SHP77 (cell line): Measurements from ENCODE around the gene PDLIM5.
"Not testable (repeated sequence)": the region's sequence is repeated elsewhere in the genome, so short reads cannot be mapped to it uniquely, and the experiment has no call there.

Experiments used
- DNase-seq, 2 experiments: peaks; one replicate each; lab custom pipeline; 2025; lab: John Stamatoyannopoulos, UW

The PDLIM5 gene, protein sequence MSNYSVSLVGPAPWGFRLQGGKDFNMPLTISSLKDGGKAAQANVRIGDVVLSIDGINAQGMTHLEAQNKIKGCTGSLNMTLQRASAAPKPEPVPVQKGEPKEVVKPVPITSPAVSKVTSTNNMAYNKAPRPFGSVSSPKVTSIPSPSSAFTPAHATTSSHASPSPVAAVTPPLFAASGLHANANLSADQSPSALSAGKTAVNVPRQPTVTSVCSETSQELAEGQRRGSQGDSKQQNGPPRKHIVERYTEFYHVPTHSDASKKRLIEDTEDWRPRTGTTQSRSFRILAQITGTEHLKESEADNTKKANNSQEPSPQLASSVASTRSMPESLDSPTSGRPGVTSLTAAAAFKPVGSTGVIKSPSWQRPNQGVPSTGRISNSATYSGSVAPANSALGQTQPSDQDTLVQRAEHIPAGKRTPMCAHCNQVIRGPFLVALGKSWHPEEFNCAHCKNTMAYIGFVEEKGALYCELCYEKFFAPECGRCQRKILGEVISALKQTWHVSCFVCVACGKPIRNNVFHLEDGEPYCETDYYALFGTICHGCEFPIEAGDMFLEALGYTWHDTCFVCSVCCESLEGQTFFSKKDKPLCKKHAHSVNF

DNA sequence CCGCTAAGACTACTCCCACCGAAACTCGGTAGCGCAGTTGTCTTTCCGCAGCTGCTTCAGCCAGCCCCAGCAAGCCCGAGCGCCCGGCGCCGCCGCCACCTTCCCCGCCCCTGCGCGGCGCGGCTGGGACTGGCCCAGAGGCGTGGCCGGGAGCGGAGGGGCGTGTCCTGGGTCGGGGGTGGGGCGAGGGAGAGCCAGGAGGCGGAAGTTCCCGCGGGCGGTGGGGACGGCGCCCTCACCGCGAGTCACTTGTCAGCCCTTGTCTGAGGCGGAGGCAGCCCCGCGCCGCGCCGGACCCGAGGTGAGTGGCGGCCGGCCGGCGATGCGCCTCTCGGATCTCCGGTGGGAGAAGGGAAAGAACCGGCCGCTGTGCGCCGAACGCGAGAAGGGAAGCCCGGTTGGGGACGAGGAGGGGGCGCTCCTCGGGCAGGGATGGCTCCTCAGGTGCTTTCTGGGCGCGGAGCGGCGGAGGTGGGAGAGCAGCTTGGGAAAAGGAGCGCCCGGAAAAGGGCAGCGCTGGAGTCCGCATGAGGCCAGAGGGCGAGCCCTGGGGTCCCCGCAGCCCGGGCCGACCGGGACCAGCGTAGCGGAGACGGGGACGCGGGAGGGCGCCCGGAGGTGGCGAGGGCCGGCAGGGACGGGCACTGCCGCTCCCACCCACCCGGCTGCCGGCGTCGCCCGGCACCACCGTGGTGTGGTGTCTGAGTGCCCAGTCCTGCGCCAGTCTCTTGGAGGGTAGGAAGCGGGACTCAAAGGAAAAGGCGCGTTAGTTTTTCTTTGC, at the start of gene PDLIM5:
Gene PDLIM5 (plus strand): TSS at position 248 of the 781 bp plus-strand sequence. CDS start 3,347 bp downstream, outside the sequence.
- peak; percentile 56 to 69 for DNase-seq

DNA sequence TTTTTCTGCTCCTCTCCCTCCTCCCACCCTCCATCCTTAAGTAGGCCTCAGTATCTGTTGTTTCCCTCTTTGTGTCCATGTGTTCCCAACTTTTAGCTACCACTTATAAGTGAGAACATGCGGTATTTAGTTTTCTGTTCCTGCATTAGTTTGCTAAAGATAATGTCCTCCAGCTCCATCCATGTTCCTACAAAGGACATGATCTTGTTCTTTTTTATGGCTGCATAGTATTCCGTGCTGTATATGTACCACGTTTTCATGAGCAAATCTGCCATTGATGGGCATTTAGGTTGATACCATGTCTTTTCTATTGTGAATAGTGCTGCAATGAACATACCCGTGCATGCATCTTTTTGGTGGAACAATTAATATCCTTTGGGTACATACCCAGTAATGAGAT, 49.3 kb upstream of the PDLIM5 start:
- not testable (repeated sequence) for DNase-seq

- DNase-seq, result no peak
Observed at GRCh38 chr4:94403751-94404150, 48.0 kb upstream of the PDLIM5 start.

- peak; percentile 22 to 24 for DNase-seq
Observed at GRCh38 chr4:94406668-94407437, 44.9 kb upstream of the PDLIM5 start.

DNA sequence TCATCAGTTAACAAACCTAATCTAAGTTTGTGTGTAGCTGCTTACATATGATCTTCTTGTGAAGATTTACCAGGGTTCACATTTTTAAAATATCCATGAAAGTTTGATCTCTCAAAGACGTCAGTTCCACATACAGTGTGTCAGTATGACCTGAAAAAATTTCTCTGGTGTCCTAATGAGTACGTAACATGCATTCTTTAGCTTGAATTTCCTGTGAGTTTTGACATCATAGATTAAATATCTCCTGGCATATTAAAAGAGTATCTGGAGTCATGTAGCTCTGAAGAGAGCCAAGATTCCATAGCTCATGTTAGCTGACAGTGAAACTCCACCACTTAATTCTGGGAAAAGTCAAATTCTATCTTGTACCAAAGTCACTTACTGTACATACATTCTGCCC, 43.9 kb upstream of the PDLIM5 start:
- DNase-seq, result no peak

- DNase-seq, result no peak
Observed at GRCh38 chr4:94408549-94409374, 43.0 kb upstream of the PDLIM5 start.

DNA sequence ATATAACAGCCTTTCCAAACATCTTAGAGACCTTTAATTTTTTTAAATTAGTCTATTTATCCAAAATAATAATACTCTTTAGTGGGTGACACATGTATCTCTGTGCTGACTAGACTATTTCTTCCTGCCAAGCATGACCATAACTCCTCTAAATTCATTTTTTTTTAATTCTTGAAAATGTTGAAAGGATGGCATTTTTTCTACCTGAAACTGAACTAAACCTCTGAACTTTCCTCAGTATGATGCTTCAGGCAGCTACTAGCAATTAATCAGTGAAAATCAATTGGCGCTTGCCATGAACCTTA, 42.4 kb upstream of the PDLIM5 start:
- DNase-seq, result no peak

GRCh38 chr4:94409962-94410361, 41.8 kb upstream of the PDLIM5 start:
- DNase-seq, result no peak

DNA sequence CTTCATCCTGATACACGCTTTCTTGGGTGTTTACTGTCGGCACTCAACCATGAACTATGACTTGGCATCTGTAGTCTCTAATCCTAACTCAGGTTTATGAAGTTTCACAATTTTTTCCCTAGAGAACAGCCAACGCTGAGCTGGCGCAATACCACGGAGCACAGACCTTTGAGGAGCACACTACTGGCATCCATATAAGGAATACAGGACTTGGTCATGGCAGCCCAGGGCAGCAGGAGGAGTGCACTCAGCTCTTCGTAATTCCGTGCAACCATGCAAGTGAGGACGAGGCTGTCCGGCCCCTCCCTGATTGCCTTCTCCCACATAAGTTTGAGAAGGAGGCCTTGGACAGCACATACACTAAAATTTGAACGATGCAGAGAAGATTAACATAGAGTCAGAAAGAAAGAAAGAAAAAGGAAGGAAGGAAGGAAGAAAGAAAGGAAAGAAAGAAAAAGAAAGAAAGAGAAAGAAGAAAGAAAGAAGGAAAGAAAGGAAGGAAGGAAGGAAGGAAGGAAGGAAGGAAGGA, 41.0 kb upstream of the PDLIM5 start:
- peak in 1 of 2 experiments; percentile 52 for DNase-seq

DNA sequence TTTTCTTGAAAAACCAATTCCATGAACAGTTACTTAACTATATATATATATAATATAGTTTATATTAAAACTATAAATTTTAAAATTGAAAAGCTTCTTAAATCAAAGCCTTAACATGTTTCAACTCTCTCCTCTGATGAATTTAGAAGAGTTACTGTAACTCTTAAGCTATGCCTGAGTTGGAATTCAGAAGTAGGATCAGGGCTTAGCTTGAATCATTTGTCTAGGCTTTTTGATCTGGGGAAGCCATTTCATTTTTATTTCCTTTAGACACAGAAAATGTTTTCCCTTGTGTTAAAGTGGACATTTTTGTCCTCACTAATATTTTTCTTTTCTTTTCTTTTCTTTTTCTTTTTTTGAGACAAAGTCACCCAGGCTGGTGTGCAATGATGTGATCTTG, 40.4 kb upstream of the PDLIM5 start:
- DNase-seq, result no peak

DNA sequence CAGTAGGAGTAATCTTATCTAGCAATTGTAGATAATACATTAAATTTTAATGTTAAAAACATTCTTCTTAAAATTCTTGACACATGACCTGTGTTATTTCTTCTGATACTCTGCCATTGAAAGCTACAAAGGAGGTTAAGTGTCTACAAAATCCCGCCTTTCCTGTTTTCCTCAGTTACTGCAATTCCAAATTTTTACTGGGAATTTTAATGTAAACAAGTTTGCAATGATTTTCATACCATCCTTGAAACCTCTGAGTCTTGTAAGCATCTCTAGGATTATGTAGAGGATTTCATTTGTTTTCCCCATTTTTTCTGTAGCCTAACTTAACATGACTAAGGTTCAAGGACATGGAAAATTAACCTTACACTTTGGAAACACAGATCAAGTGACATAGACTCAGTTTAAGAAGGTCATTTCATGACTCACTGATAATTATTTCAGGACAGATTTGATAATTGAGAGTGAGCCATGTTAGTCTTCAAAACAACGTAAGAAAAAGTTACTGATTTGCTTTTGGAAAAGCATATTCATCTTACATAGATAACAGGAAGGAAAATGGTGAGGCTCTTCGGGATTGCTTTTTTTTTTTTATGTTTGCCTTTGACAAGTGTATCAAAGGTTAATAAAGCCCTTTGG, 39.6 kb upstream of the PDLIM5 start:
- DNase-seq, result no peak

DNA sequence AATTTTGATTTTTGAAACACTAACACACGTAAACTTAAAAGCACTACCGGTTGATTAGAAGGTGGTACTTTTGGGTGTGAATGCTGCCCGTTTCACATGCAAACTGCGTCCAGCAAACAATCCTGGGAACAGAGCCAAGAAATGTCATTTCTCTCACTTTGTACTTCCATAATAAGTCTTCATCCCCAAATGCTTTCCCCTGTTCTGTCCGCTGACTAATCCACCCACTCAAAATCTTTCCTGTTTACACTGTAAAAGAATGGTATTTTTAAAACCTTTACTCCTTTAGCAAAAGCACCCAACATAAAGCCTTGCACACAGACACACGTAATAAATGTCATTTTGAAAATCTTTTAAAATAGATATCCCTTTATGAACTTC, 39.1 kb upstream of the PDLIM5 start:
- no peak for DNase-seq

GRCh38 chr4:94413085-94413840, 38.5 kb upstream of the PDLIM5 start:
- no peak for DNase-seq

DNA sequence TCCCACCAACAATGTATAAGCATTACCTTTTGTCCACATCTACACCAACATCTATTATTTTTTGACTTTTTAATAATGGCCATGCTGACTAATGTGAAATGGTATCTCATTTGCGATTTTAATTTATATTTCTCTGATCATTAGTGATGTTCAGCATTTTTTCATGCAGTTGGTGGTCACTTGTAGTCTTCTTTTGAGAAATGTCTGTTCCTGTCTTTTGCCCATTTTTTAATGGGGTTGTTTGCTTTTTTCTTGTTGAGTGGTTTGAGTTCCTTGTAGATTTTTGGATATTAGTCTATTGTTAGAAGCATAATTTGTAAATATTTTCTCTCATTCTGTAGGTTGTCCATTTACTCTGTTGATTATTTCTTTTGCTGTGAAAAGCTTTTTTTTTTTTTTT, 36.8 kb upstream of the PDLIM5 start:
- no peak for DNase-seq

- no peak for DNase-seq
Observed at GRCh38 chr4:94415448-94415847, 36.3 kb upstream of the PDLIM5 start.

- no peak for DNase-seq
Observed at GRCh38 chr4:94416335-94416734, 35.4 kb upstream of the PDLIM5 start.

GRCh38 chr4:94416981-94417380, 34.8 kb upstream of the PDLIM5 start:
- no peak for DNase-seq

DNA sequence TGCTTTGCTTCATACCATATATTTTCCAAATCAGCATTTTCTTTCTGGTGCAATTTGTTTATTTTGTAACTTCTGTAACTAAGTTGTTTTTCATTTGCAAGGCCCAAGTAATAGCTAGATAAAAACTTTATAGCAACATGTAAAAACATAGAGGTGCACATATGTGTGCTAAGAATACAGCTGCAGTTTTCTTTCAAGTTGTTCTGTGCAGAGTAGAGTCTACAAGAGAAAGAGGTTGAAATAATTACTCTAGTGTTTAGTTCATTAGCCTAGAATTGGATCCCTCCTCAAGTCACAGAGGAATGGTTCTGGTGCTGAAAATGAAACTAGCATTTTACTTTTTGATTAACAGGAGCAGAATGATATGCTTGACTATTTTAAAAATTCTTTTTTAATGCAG, 32.2 kb upstream of the PDLIM5 start:
- no peak for DNase-seq

GRCh38 chr4:94419956-94420355, 31.8 kb upstream of the PDLIM5 start:
- no peak for DNase-seq

DNA sequence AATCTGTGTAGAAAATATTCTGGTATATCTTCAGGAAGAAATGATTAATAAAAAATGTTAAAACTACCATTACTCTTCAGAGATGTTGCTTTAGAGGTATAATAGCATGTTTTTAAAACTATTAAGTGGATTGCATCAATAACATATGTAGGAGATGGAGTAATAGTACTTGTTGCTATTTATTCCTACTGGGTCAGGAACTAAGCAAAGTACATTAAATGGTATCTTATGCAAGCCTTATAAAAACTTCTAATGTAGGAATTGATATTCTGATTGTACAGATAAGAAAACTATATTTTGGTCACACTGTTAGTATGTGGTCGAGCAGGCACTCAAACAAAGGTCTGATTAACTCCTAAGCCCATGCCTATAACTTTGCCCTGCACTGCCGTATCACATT, 31.4 kb upstream of the PDLIM5 start:
- DNase-seq, result no peak
